ENCODE measurements around the gene SIAH2. TPM values are rescaled to one million over a fixed set of nuclear protein-coding genes. Genes with fewer than 3 reads are reported as not detected.
A peak's percentile ranks its signal among the peaks of the same experiment; 100 is the strongest.

The SIAH2 gene
- total and polyA plus RNA-seq, 9 of the 15 experiments (the other 6 are each of a cell fraction or from before 2014, with no cell fraction given), result 4.8 to 39.0 (median 29.9) TPM

GRCh38 chr3:150727653-150728502 is 35.1 kb downstream of the SIAH2 start (continued):
- TF ChIP-seq ZNF518B (CRISPR knock-in tag; IDR thresholded peaks at IDR 0.05), result no peak
- TF ChIP-seq DMBX1 (CRISPR knock-in tag; IDR thresholded peaks at IDR 0.05; ENCODE audit: borderline replicate concordance), result 0 out of 2 replicates have a peak, but pooled peaks have one; percentile 52
- TF ChIP-seq STAT5A (IDR thresholded peaks at IDR 0.05; ENCODE audit: borderline replicate concordance, low read length), result peak; percentile 60; the same call in 1 of the 2 replicates
- TF ChIP-seq LEF1 (IDR thresholded peaks at IDR 0.05), result peak; percentile 67
- TF ChIP-seq MYNN (IDR thresholded peaks at IDR 0.05), result peak; percentile 76
- no peak for TF ChIP-seq MYNN (CRISPR knock-in tag; IDR thresholded peaks at IDR 0.05)
- peak in 1 of 2 experiments; percentile 27; a peak in 1 of 4 replicates for TF ChIP-seq RAD21 (CRISPR knock-in tag; conservative IDR thresholded peaks at IDR 0.05 in 1 of 2, IDR thresholded peaks at IDR 0.05 in 1 of 2)
- TF ChIP-seq ELF4 (CRISPR knock-in tag; IDR thresholded peaks at IDR 0.05), result no peak
- 0 out of 2 replicates have a peak, but pooled peaks have one; percentile 21 for TF ChIP-seq SUPT5H (IDR thresholded peaks at IDR 0.05)
- TF ChIP-seq EP400 (IDR thresholded peaks at IDR 0.05), result peak; percentile 37; the same call in 1 of the 2 replicates
- no peak for TF ChIP-seq MAZ (CRISPR knock-in tag; conservative IDR thresholded peaks at IDR 0.05 in 1 of 2, IDR thresholded peaks at IDR 0.05 in 1 of 2)
- peak; percentile 96 for TF ChIP-seq MAFG (tag; conservative IDR thresholded peaks at IDR 0.05)
- TF ChIP-seq BRD9 (IDR thresholded peaks at IDR 0.05; ENCODE audit: low read depth, partially characterized antibody), result peak; percentile 31
- TF ChIP-seq ARID1B (IDR thresholded peaks at IDR 0.05), result peak; percentile 91
- TF ChIP-seq ZNF311 (CRISPR knock-in tag; IDR thresholded peaks at IDR 0.05), result 0 out of 2 replicates have a peak, but pooled peaks have one; percentile 8
- TF ChIP-seq TAL1 (IDR thresholded peaks at IDR 0.05), result peak; percentile 77
